Caco-2 (cell line): ENCODE measurements around the gene CPN2. TPM values are rescaled to one million over a fixed set of nuclear protein-coding genes. Genes with fewer than 3 reads are reported as not detected.

ENCODE experiments used
- BruUV-seq: library from RNA; stranded (reverse); fragments of 400-500 nt; replicated peaks from 2 replicates; lab custom pipeline; 2021; lab: Mats Ljungman, UMichigan
- CTCF ChIA-PET: fragments of 300-600 bp; sonication (Branson Sonifier 250); formaldehyde crosslinking; loops from one replicate; lab custom pipeline; 2022; ENCODE audit warnings: antibody characterized with exemption; lab: Charles Lee
- POLR2A ChIA-PET: fragments of 300-600 bp; sonication (Branson Sonifier 250); formaldehyde crosslinking; loops from one replicate; lab custom pipeline; 2022; ENCODE audit warnings: antibody characterized with exemption; lab: Charles Lee
- DNase-seq, 2 experiments: peaks; one replicate each; pipeline versions ENCODE4 v3.0.0 to v3.0.0-alpha.2; 2020 to 2022
- H3K27me3 ChIP-seq: replicated peaks from 2 replicates; pipeline ENCODE4 v1.6.0; 2011; ENCODE audit warnings: low read length; ENCODE audit not compliant: control insufficient read depth, insufficient read depth
- H3K36me3 ChIP-seq: 2 replicates; pipeline ENCODE4 v1.5.1; 2011; ENCODE audit warnings: low read length; ENCODE audit not compliant: control insufficient read depth, insufficient read depth
- H3K4me1 ChIP-seq: fragments of 250-450 bp; sonication (Bioruptor Pico); 2 replicates; pipeline ENCODE4 v1.5.1; 2020; ENCODE audit warnings: mild to moderate bottlenecking
- H3K4me3 ChIP-seq: 2 replicates; pipeline ENCODE4 v1.5.1; 2011; ENCODE audit warnings: low read depth, mild to moderate bottlenecking, control low read depth, low read length
- H3K9me3 ChIP-seq: fragments of 250-450 bp; sonication (Bioruptor Pico); 2 replicates; pipeline ENCODE4 v1.5.1; 2020; ENCODE audit warnings: mild to moderate bottlenecking, moderate library complexity
- H3K27ac Mint-ChIP-seq: one replicate; pipeline ENCODE4 v1.8.0; 2022; ENCODE audit warnings: mixed read lengths; ENCODE audit not compliant: unreplicated experiment
- H3K27me3 Mint-ChIP-seq: one replicate; pipeline ENCODE4 v1.8.0; 2022; ENCODE audit warnings: mixed read lengths; ENCODE audit not compliant: insufficient read depth, unreplicated experiment
- H3K36me3 Mint-ChIP-seq: one replicate; pipeline ENCODE4 v1.8.0; 2022; ENCODE audit warnings: mild to moderate bottlenecking, mixed read lengths; ENCODE audit not compliant: insufficient read depth, unreplicated experiment
- H3K4me1 Mint-ChIP-seq: one replicate; pipeline ENCODE4 v1.8.0; 2022; ENCODE audit warnings: low read depth, mixed read lengths; ENCODE audit not compliant: unreplicated experiment
- H3K4me3 Mint-ChIP-seq: one replicate; pipeline ENCODE4 v1.8.0; 2022; ENCODE audit warnings: mild to moderate bottlenecking, moderate library complexity, mixed read lengths; ENCODE audit not compliant: unreplicated experiment
- H3K9me3 Mint-ChIP-seq: one replicate; pipeline ENCODE4 v1.8.0; 2022; ENCODE audit warnings: mixed read lengths; ENCODE audit not compliant: unreplicated experiment
- intact Hi-C: fragments of 100-400 bp; cut with micrococcal nuclease; formaldehyde crosslinking; loops from one replicate; pipeline ENCODE4 v1.10.0; 2022; ENCODE audit not compliant: unreplicated experiment
- total RNA-seq: library from RNA; stranded (reverse); gene quantifications from 2 replicates; pipeline ENCODE4 v1.2.3, GENCODE V29; 2022
- TF ChIP-seq, protein P1 (sequence below), 2 experiments: fragments of 200-600 bp in 1 of 2; IDR thresholded peaks; 1 replicate in 1 of 2; 2 replicates in 1 of 2; pipeline versions ENCODE4 v1.5.1 to v1.8.0; 2011 to 2022; ENCODE audit warnings: antibody characterized with exemption in 1 of 2, control low read depth in 1 of 2, inconsistent platforms in 1 of 2, low read depth in 1 of 2, low read length in 1 of 2, mild to moderate bottlenecking in 1 of 2, moderate library complexity in 1 of 2; ENCODE audit not compliant: insufficient read depth in 1 of 2, severe bottlenecking in 1 of 2, unreplicated experiment in 1 of 2

CPN2 gene
- total RNA-seq, 1 experiment from 2014 or later: not detected

DNA sequence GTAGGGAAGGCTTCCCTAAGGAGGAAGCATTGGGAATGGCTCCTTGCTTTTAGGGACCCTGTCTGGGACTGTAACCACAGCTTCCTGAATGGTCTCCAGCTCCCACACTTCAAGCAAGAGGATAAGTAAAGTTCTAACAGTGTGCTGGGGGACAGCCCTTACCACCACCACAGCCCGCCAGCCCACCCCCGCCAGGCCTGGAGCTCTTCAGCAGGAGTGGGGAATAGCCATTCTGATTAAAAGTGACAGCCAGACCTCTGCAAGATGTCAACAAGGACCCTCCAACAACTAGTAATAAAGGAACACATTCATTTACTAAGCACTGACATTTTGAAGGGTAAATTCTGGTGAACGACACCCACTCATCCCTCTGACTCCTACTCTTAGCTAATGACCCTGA lies 49.4 kb downstream of the CPN2 start:
- no peak overlapping the region for H3K4me3 ChIP-seq
- CTCF ChIA-PET: no interaction called here
- intact Hi-C loops: no loop called here
- no peaks in the 10 kb centered on the region for H3K36me3 ChIP-seq
- Mint-ChIP-seq H3K27me3 (no peaks in the 10 kb centered on the region), H3K36me3 (no peaks in the 10 kb centered on the region), H3K27ac (no peak overlapping the region), H3K4me3 (no peak overlapping the region), H3K4me1 (peaks cover 6% of the 10 kb centered on the region), H3K9me3 (no peaks in the 10 kb centered on the region)
- POLR2A ChIA-PET: interaction anchor here (0.6 kb wide), 1 partner anchor 712 kb away, joined by 3 read pairs; no protein-coding TSS in a partner anchor
- no peaks in the 10 kb centered on the region for H3K27me3 ChIP-seq
- BruUV-seq: no TSS peak
- peaks cover 21% of the 10 kb centered on the region for H3K4me1 ChIP-seq
- no peak for DNase-seq
- H3K9me3 ChIP-seq: no peaks in the 10 kb centered on the region
- TF ChIP-seq, protein P1, sequence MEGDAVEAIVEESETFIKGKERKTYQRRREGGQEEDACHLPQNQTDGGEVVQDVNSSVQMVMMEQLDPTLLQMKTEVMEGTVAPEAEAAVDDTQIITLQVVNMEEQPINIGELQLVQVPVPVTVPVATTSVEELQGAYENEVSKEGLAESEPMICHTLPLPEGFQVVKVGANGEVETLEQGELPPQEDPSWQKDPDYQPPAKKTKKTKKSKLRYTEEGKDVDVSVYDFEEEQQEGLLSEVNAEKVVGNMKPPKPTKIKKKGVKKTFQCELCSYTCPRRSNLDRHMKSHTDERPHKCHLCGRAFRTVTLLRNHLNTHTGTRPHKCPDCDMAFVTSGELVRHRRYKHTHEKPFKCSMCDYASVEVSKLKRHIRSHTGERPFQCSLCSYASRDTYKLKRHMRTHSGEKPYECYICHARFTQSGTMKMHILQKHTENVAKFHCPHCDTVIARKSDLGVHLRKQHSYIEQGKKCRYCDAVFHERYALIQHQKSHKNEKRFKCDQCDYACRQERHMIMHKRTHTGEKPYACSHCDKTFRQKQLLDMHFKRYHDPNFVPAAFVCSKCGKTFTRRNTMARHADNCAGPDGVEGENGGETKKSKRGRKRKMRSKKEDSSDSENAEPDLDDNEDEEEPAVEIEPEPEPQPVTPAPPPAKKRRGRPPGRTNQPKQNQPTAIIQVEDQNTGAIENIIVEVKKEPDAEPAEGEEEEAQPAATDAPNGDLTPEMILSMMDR (IDR thresholded peaks at IDR 0.05; ENCODE audit: insufficient read depth in 1 of 2, low read depth in 1 of 2, low read length in 1 of 2, severe bottlenecking in 1 of 2, unreplicated experiment in 1 of 2): no peak

DNA sequence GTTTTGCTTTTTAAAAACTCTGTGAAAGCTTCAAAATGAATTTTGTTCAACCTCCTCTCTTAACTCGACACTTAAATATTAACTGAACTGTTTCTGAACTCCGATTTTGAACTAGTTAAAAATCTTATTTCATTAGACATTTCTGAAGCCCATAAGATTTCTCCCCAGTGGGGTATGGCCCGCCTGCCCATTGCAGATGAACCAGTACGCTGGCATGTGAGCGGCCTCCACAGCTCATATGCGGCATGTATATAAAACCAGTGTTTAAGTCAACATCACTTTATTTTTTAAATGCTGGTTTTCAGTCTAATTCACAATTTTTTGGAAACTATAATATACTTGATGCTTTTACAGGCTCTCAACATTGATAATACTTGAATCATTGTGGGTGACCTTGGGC lies 50.2 kb downstream of the CPN2 start:
- H3K27ac Mint-ChIP-seq: no peak overlapping the region
- no peaks in the 10 kb centered on the region for H3K27me3 Mint-ChIP-seq
- no peak overlapping the region for H3K4me3 Mint-ChIP-seq
- DNase-seq: no peak
- H3K36me3 ChIP-seq: no peaks in the 10 kb centered on the region
- H3K4me3 ChIP-seq: no peak overlapping the region
- TF ChIP-seq, protein P1 (IDR thresholded peaks at IDR 0.05; ENCODE audit: insufficient read depth in 1 of 2, low read depth in 1 of 2, low read length in 1 of 2, severe bottlenecking in 1 of 2, unreplicated experiment in 1 of 2): no peak
- intact Hi-C loops: no loop called here
- ChIA-PET CTCF (interaction anchor here (1.5 kb wide), 1 partner anchor 15 kb away, joined by 3 read pairs; no protein-coding TSS in a partner anchor), POLR2A (interaction anchor here (0.6 kb wide), 1 partner anchor 711 kb away, joined by 3 read pairs; no protein-coding TSS in a partner anchor)
- no peaks in the 10 kb centered on the region for H3K27me3 ChIP-seq
- peaks cover 6% of the 10 kb centered on the region for H3K4me1 Mint-ChIP-seq
- H3K36me3 Mint-ChIP-seq: no peaks in the 10 kb centered on the region
- H3K4me1 ChIP-seq: peaks cover 20% of the 10 kb centered on the region
- BruUV-seq: no TSS peak
- H3K9me3 Mint-ChIP-seq: no peaks in the 10 kb centered on the region
- no peaks in the 10 kb centered on the region for H3K9me3 ChIP-seq

DNA sequence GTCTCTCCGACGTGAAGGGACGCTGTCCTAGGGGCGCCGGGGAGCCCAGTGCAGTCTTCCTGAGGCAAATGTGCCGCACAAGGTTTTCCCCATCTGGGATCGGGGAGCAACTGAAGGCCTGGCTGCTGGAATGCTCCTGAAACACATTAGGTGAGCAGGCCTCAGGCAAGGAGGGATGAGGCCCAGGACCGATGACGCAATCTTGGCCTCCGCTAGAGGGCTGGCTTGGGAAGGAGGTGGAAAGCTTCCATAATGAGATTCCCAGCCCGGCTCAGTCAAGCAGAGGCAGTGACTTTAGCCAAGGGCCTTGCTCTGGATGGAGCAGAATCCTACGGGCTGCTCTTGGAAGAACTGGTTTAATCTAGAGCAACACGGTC lies 50.8 kb downstream of the CPN2 start:
- ChIA-PET POLR2A (no interaction called here), CTCF (interaction anchor here (1.5 kb wide), 1 partner anchor 15 kb away, joined by 3 read pairs; no protein-coding TSS in a partner anchor)
- TF ChIP-seq, protein P1 (IDR thresholded peaks at IDR 0.05; ENCODE audit: insufficient read depth in 1 of 2, low read depth in 1 of 2, low read length in 1 of 2, severe bottlenecking in 1 of 2, unreplicated experiment in 1 of 2): no peak
- Mint-ChIP-seq H3K4me3 (no peak overlapping the region), H3K27ac (no peak overlapping the region), H3K36me3 (no peaks in the 10 kb centered on the region), H3K4me1 (peaks cover 6% of the 10 kb centered on the region), H3K27me3 (no peaks in the 10 kb centered on the region), H3K9me3 (no peaks in the 10 kb centered on the region)
- H3K27me3 ChIP-seq: no peaks in the 10 kb centered on the region
- H3K36me3 ChIP-seq: no peaks in the 10 kb centered on the region
- BruUV-seq: no TSS peak
- peak; percentile 58 to 76 for DNase-seq
- H3K4me1 ChIP-seq: peaks cover 21% of the 10 kb centered on the region
- H3K9me3 ChIP-seq: no peaks in the 10 kb centered on the region
- intact Hi-C loops: no loop called here
- H3K4me3 ChIP-seq: no peak overlapping the region
